Panc1 (cell line): ENCODE results near the gene GIN1.
"Not testable (repeated sequence)": the region's sequence is repeated elsewhere in the genome, so short reads cannot be mapped to it uniquely, and the experiment has no call there.

Source experiments
- CTCF ChIP-seq: fragments of 450-650 bp; IDR thresholded peaks from 2 replicates; pipeline ENCODE4 v1.5.1; 2017; ENCODE audit warnings: mild to moderate bottlenecking
- POLR2AphosphoS5 ChIP-seq: IDR thresholded peaks from 2 replicates; pipeline ENCODE4 v1.6.1; 2012; ENCODE audit warnings: mild to moderate bottlenecking, low read depth, low read length, moderate library complexity
- REST ChIP-seq, 2 experiments: IDR thresholded peaks; 2 replicates each; pipeline ENCODE4 v1.6.1; 2011 to 2012; ENCODE audit warnings: low read depth in 2 of 2, control low read depth in 1 of 2, low read length in 1 of 2, mild to moderate bottlenecking in 1 of 2, moderate library complexity in 1 of 2; ENCODE audit not compliant: insufficient read depth in 1 of 2
- SIN3A ChIP-seq: IDR thresholded peaks from 2 replicates; pipeline ENCODE4 v1.6.1; 2012; ENCODE audit warnings: low read depth, mild to moderate bottlenecking, low read length, moderate library complexity, borderline replicate concordance; ENCODE audit not compliant: insufficient read depth

- not testable (repeated sequence) for TF ChIP-seq CTCF; REST (IDR thresholded peaks at IDR 0.05; ENCODE audit: insufficient read depth in 1 of 2, low read depth in 2 of 2, low read length in 1 of 2); POLR2AphosphoS5; SIN3A
Observed at GRCh38 chr5:103046706-103047105, 73.2 kb downstream of the GIN1 start.
